Neural cell (in vitro differentiated cells): ENCODE results near the gene DNAJC6.

Experiments
- CTCF ChIP-seq: fragments of 450-650 bp; IDR thresholded peaks from 2 replicates; pipeline ENCODE4 v1.5.1; 2014; ENCODE audit warnings: antibody characterized with exemption, mild to moderate bottlenecking, moderate library complexity; ENCODE audit not compliant: poor library complexity, severe bottlenecking
- MXI1 ChIP-seq: fragments of 450-650 bp; conservative IDR thresholded peaks from 2 replicates; pipeline ENCODE4 v1.6.1; 2014; ENCODE audit warnings: antibody characterized with exemption, mild to moderate bottlenecking; ENCODE audit not compliant: poor library complexity, severe bottlenecking
- POLR2AphosphoS5 ChIP-seq: IDR thresholded peaks from 2 replicates; pipeline ENCODE4 v1.6.1; 2012
- TAF1 ChIP-seq: IDR thresholded peaks from 2 replicates; pipeline ENCODE4 v1.6.1; 2012; ENCODE audit warnings: low read depth

- TF ChIP-seq CTCF (no peak), MXI1 (no peak), POLR2AphosphoS5 (no peak), TAF1 (no peak)
These were observed 23.5 kb downstream of the DNAJC6 start for GRCh38 chr1:65332821-65333220.
